RWPE2 (cell line): ENCODE data around the gene TMEM59L.

Experiments used
- ATAC-seq: fragments of 200-7000 bp; cut with Tn5 transposase; 3 replicates; pipeline ENCODE4 v1.9.1; 2021; ENCODE audit warnings: low read depth
- DNase-seq: peaks from one replicate; pipeline ENCODE4 v3.0.0-alpha.2; 2020; ENCODE audit warnings: low spot score
- H3K27ac ChIP-seq: fragments of 450-650 bp; 2 replicates; pipeline ENCODE4 v1.5.1; 2017; ENCODE audit warnings: mild to moderate bottlenecking; ENCODE audit not compliant: poor library complexity, severe bottlenecking
- H3K27me3 ChIP-seq: fragments of 250-450 bp; sonication (Bioruptor Pico); 2 replicates; pipeline ENCODE4 v1.5.1; 2021; ENCODE audit warnings: mild to moderate bottlenecking, moderate library complexity; ENCODE audit not compliant: insufficient read depth, poor library complexity, severe bottlenecking
- H3K36me3 ChIP-seq: fragments of 250-450 bp; sonication (Bioruptor Pico); 2 replicates; pipeline ENCODE4 v1.5.1; 2020; ENCODE audit warnings: low read depth, mild to moderate bottlenecking, moderate library complexity
- H3K4me1 ChIP-seq: fragments of 250-450 bp; sonication (Bioruptor Pico); 2 replicates; pipeline ENCODE4 v1.5.1; 2021; ENCODE audit warnings: mild to moderate bottlenecking, moderate library complexity; ENCODE audit not compliant: insufficient read depth, poor library complexity, severe bottlenecking
- H3K4me3 ChIP-seq: fragments of 250-450 bp; sonication (Bioruptor Pico); 2 replicates; pipeline ENCODE4 v1.5.1; 2021; ENCODE audit warnings: mild to moderate bottlenecking, moderate library complexity; ENCODE audit not compliant: severe bottlenecking
- H3K9me3 ChIP-seq: fragments of 250-450 bp; sonication (Bioruptor Pico); 2 replicates; pipeline ENCODE4 v1.5.1; 2021; ENCODE audit warnings: mild to moderate bottlenecking, moderate library complexity; ENCODE audit not compliant: severe bottlenecking
- CTCF ChIP-seq: fragments of 450-650 bp; IDR thresholded peaks from one replicate; pipeline ENCODE4 v1.5.1; 2017; ENCODE audit warnings: mild to moderate bottlenecking, moderate library complexity; ENCODE audit not compliant: poor library complexity, severe bottlenecking

TMEM59L gene

DNA sequence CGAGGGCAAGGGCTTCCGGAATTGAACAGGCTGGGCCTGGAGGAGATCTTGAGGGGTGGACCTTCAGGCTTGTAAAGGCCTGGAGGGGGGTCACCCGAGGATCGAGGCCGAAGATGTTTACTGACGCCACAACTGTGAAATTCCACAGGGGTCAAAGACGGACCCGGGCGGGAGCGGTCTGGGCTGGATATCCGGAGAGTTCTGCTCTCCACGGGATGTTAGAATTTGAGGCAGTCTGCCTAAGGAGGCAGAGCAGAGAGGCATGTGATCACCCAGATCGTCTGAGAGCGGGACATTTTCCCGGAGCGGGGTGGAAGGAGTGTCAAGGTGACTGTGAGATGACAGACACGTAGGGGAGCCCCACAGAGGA, 37.3 kb downstream of the TMEM59L start:
- H3K36me3 ChIP-seq, result no peaks in the 10 kb centered on the region
- no peak for DNase-seq
- ATAC-seq, result no peak

GRCh38 chr19:18650468-18651041, 37.9 kb downstream of the TMEM59L start:
- DNase-seq (no peak), ATAC-seq (no peak)
- Histone ChIP-seq H3K9me3 (no peaks in the 10 kb centered on the region), H3K4me1 (peaks cover 12% of the 10 kb centered on the region), H3K36me3 (no peaks in the 10 kb centered on the region), H3K27me3 (no peaks in the 10 kb centered on the region), H3K27ac (no peak overlapping the region), H3K4me3 (no peak overlapping the region)
- no peak for TF ChIP-seq CTCF

More for the DNA sequence above, 37.3 kb downstream of the TMEM59L start:
- H3K27me3 ChIP-seq, result no peaks in the 10 kb centered on the region
- H3K9me3 ChIP-seq, result no peaks in the 10 kb centered on the region
- TF ChIP-seq CTCF, result no peak
- H3K27ac ChIP-seq, result peak overlapping the region; percentile 3
- H3K4me3 ChIP-seq, result no peak overlapping the region
- H3K4me1 ChIP-seq, result peaks cover 12% of the 10 kb centered on the region

- peaks cover 12% of the 10 kb centered on the region for H3K4me1 ChIP-seq
- ATAC-seq (no peak), DNase-seq (no peak)
- no peaks in the 10 kb centered on the region for H3K9me3 ChIP-seq
- TF ChIP-seq CTCF, result no peak
- no peaks in the 10 kb centered on the region for H3K36me3 ChIP-seq
- H3K27me3 ChIP-seq, result no peaks in the 10 kb centered on the region
- H3K4me3 ChIP-seq, result no peak overlapping the region
- H3K27ac ChIP-seq, result no peak overlapping the region
These were observed 38.6 kb downstream of the TMEM59L start for GRCh38 chr19:18651300-18651699.

- no peaks in the 10 kb centered on the region for H3K9me3 ChIP-seq
- no peak overlapping the region for H3K27ac ChIP-seq
- DNase-seq (no peak), ATAC-seq (no peak)
- H3K27me3 ChIP-seq, result no peaks in the 10 kb centered on the region
- H3K36me3 ChIP-seq, result no peaks in the 10 kb centered on the region
- TF ChIP-seq CTCF, result no peak
- no peak overlapping the region for H3K4me3 ChIP-seq
- H3K4me1 ChIP-seq, result peaks cover 12% of the 10 kb centered on the region
These were observed 39.1 kb downstream of the TMEM59L start for GRCh38 chr19:18651733-18652132.

GRCh38 chr19:18653853-18654252, 41.2 kb downstream of the TMEM59L start:
- TF ChIP-seq CTCF, result no peak
- Histone ChIP-seq H3K4me3 (no peak overlapping the region), H3K36me3 (no peaks in the 10 kb centered on the region), H3K9me3 (no peaks in the 10 kb centered on the region), H3K27me3 (no peaks in the 10 kb centered on the region), H3K4me1 (peaks cover 10% of the 10 kb centered on the region), H3K27ac (no peak overlapping the region)
- DNase-seq (no peak), ATAC-seq (no peak)
